ENCODE data around the gene DYNLT5. TPM values are rescaled to one million over a fixed set of nuclear protein-coding genes. Genes with fewer than 3 reads are reported as not detected.
A peak's percentile ranks its signal among the peaks of the same experiment; 100 is the strongest.
"Not testable (repeated sequence)": the region's sequence is repeated elsewhere in the genome, so short reads cannot be mapped to it uniquely, and the experiment has no call there.

Gene DYNLT5
- total RNA-seq, 1 experiment from 2014 or later: 1.3 TPM

DNA sequence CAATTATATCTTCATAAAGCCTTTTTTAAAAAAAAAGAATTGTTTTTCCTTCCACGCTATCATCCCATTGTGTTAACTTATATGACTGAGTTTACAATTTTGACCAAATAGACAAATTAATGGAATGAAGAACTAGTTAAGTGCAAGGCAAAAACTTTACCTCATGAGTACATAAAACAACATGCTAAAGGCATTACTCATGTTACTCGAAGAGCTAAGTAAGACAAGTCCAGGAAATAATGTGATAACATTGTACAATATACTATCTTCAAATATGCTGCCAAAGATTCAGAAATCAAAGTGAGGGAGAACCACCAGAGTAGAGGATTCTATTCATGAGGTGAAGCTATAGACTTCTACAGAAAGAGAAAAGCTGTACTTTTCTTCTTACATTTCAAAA, 24.2 kb upstream of the DYNLT5 start:
- POLR2A ChIA-PET: no interaction called here

DNA sequence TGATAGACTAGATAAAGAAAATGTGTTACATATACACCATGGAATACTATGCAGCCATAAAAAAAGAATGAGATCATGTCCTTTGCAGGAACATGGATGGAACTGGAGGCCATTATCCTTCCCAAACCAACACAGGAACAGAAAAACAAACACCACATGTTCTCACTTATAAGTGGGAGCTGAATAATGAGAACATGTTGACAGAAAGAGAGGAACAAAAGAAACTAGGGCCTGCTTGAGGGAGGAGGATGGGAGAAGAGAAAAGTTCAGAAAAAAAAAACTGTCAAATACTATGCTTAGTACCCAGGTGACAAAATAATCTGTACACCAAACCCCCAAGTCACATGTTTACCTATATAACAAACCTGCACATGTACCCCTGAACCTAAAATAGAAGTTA, 23.5 kb upstream of the DYNLT5 start:
- H3K9me3 Mint-ChIP-seq; CTCF ChIA-PET; H3K4me3 Mint-ChIP-seq; H3K36me3 Mint-ChIP-seq; ATAC-seq; DNase-seq (ENCODE audit: low spot score); H3K27me3 Mint-ChIP-seq (ENCODE audit: low read depth); POLR2A ChIA-PET: not testable (repeated sequence)
- Mint-ChIP-seq H3K4me1 (peaks cover 15% of the 10 kb centered on the region), H3K27ac (0 out of 2 replicates have a peak overlapping the region, but pooled peaks have one; percentile 63)

More for the DNA sequence above, 24.2 kb upstream of the DYNLT5 start:
- H3K27me3 Mint-ChIP-seq (ENCODE audit: low read depth): peaks cover 3% of the 10 kb centered on the region; the same call in 1 of the 2 replicates
- ATAC-seq (no peak), DNase-seq (ENCODE audit: low spot score) (no peak)
- H3K4me3 Mint-ChIP-seq: no peak overlapping the region
- peaks cover 15% of the 10 kb centered on the region for H3K4me1 Mint-ChIP-seq
- no peaks in the 10 kb centered on the region for H3K36me3 Mint-ChIP-seq
- CTCF ChIA-PET: no interaction called here
- peaks cover 6% of the 10 kb centered on the region for H3K9me3 Mint-ChIP-seq
- TF ChIP-seq, protein P1, sequence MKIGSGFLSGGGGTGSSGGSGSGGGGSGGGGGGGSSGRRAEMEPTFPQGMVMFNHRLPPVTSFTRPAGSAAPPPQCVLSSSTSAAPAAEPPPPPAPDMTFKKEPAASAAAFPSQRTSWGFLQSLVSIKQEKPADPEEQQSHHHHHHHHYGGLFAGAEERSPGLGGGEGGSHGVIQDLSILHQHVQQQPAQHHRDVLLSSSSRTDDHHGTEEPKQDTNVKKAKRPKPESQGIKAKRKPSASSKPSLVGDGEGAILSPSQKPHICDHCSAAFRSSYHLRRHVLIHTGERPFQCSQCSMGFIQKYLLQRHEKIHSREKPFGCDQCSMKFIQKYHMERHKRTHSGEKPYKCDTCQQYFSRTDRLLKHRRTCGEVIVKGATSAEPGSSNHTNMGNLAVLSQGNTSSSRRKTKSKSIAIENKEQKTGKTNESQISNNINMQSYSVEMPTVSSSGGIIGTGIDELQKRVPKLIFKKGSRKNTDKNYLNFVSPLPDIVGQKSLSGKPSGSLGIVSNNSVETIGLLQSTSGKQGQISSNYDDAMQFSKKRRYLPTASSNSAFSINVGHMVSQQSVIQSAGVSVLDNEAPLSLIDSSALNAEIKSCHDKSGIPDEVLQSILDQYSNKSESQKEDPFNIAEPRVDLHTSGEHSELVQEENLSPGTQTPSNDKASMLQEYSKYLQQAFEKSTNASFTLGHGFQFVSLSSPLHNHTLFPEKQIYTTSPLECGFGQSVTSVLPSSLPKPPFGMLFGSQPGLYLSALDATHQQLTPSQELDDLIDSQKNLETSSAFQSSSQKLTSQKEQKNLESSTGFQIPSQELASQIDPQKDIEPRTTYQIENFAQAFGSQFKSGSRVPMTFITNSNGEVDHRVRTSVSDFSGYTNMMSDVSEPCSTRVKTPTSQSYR (CRISPR knock-in tag; IDR thresholded peaks at IDR 0.05): no peak
- TF ChIP-seq ETV6 (CRISPR knock-in tag; IDR thresholded peaks at IDR 0.05) (no peak), ZNF317 (CRISPR knock-in tag; IDR thresholded peaks at IDR 0.05; ENCODE audit: borderline replicate concordance, low read depth) (no peak), ZNF219 (CRISPR knock-in tag; IDR thresholded peaks at IDR 0.05; ENCODE audit: borderline replicate concordance) (no peak), ATF1 (CRISPR knock-in tag; IDR thresholded peaks at IDR 0.05) (no peak)
- TF ChIP-seq, protein P2, sequence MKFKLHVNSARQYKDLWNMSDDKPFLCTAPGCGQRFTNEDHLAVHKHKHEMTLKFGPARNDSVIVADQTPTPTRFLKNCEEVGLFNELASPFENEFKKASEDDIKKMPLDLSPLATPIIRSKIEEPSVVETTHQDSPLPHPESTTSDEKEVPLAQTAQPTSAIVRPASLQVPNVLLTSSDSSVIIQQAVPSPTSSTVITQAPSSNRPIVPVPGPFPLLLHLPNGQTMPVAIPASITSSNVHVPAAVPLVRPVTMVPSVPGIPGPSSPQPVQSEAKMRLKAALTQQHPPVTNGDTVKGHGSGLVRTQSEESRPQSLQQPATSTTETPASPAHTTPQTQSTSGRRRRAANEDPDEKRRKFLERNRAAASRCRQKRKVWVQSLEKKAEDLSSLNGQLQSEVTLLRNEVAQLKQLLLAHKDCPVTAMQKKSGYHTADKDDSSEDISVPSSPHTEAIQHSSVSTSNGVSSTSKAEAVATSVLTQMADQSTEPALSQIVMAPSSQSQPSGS (CRISPR knock-in tag; IDR thresholded peaks at IDR 0.05; ENCODE audit: borderline replicate concordance, low read depth): no peak
- TF ChIP-seq, protein P3, sequence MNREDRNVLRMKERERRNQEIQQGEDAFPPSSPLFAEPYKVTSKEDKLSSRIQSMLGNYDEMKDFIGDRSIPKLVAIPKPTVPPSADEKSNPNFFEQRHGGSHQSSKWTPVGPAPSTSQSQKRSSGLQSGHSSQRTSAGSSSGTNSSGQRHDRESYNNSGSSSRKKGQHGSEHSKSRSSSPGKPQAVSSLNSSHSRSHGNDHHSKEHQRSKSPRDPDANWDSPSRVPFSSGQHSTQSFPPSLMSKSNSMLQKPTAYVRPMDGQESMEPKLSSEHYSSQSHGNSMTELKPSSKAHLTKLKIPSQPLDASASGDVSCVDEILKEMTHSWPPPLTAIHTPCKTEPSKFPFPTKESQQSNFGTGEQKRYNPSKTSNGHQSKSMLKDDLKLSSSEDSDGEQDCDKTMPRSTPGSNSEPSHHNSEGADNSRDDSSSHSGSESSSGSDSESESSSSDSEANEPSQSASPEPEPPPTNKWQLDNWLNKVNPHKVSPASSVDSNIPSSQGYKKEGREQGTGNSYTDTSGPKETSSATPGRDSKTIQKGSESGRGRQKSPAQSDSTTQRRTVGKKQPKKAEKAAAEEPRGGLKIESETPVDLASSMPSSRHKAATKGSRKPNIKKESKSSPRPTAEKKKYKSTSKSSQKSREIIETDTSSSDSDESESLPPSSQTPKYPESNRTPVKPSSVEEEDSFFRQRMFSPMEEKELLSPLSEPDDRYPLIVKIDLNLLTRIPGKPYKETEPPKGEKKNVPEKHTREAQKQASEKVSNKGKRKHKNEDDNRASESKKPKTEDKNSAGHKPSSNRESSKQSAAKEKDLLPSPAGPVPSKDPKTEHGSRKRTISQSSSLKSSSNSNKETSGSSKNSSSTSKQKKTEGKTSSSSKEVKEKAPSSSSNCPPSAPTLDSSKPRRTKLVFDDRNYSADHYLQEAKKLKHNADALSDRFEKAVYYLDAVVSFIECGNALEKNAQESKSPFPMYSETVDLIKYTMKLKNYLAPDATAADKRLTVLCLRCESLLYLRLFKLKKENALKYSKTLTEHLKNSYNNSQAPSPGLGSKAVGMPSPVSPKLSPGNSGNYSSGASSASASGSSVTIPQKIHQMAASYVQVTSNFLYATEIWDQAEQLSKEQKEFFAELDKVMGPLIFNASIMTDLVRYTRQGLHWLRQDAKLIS (CRISPR knock-in tag; IDR thresholded peaks at IDR 0.05; ENCODE audit: borderline replicate concordance): no peak
- no peak overlapping the region for H3K27ac Mint-ChIP-seq

DNA sequence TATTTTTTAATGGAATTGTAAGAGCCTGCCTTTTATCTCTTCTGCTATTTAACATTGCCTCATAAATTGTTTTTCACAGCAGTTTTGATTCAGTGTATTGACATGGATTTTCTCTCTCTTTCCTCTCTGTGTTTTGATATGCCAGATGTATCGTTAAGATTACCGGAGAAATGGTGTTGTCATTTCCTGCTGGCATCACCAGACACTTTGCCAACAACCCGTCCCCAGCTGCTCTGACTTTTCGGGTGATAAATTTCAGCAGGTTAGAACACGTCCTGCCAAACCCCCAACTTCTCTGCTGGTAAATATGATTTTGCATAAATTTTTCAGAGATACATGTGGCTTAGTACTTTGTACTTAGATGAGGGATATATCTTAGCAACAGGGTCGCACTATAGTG, 23.1 kb upstream of the DYNLT5 start:
- no peak overlapping the region for H3K27ac Mint-ChIP-seq
- POLR2A ChIA-PET: no interaction called here
- H3K4me1 Mint-ChIP-seq: peaks cover 15% of the 10 kb centered on the region
- DNase-seq (ENCODE audit: low spot score) (no peak), ATAC-seq (no peak)
- CTCF ChIA-PET: no interaction called here
- no peak overlapping the region for H3K4me3 Mint-ChIP-seq
- peaks cover 3% of the 10 kb centered on the region; the same call in 1 of the 2 replicates for H3K27me3 Mint-ChIP-seq (ENCODE audit: low read depth)
- no peaks in the 10 kb centered on the region for H3K36me3 Mint-ChIP-seq
- peaks cover 6% of the 10 kb centered on the region for H3K9me3 Mint-ChIP-seq
- TF ChIP-seq, protein P4, sequence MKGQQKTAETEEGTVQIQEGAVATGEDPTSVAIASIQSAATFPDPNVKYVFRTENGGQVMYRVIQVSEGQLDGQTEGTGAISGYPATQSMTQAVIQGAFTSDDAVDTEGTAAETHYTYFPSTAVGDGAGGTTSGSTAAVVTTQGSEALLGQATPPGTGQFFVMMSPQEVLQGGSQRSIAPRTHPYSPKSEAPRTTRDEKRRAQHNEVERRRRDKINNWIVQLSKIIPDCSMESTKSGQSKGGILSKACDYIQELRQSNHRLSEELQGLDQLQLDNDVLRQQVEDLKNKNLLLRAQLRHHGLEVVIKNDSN (CRISPR knock-in tag; IDR thresholded peaks at IDR 0.05): no peak
- TF ChIP-seq JAZF1 (CRISPR knock-in tag; IDR thresholded peaks at IDR 0.05): no peak
- no peak for TF ChIP-seq FOXK1 (CRISPR knock-in tag; IDR thresholded peaks at IDR 0.05)
- TF ChIP-seq, protein P5, sequence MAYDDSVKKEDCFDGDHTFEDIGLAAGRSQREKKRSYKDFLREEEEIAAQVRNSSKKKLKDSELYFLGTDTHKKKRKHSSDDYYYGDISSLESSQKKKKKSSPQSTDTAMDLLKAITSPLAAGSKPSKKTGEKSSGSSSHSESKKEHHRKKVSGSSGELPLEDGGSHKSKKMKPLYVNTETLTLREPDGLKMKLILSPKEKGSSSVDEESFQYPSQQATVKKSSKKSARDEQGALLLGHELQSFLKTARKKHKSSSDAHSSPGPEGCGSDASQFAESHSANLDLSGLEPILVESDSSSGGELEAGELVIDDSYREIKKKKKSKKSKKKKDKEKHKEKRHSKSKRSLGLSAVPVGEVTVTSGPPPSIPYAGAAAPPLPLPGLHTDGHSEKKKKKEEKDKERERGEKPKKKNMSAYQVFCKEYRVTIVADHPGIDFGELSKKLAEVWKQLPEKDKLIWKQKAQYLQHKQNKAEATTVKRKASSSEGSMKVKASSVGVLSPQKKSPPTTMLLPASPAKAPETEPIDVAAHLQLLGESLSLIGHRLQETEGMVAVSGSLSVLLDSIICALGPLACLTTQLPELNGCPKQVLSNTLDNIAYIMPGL (CRISPR knock-in tag; IDR thresholded peaks at IDR 0.05): no peak
- no peak for TF ChIP-seq FOXJ3 (CRISPR knock-in tag; IDR thresholded peaks at IDR 0.05; ENCODE audit: borderline replicate concordance)
- TF ChIP-seq GTF2I (CRISPR knock-in tag; conservative IDR thresholded peaks at IDR 0.05): no peak
- TF ChIP-seq EMX1 (CRISPR knock-in tag; IDR thresholded peaks at IDR 0.05): no peak
- TF ChIP-seq, protein P6, sequence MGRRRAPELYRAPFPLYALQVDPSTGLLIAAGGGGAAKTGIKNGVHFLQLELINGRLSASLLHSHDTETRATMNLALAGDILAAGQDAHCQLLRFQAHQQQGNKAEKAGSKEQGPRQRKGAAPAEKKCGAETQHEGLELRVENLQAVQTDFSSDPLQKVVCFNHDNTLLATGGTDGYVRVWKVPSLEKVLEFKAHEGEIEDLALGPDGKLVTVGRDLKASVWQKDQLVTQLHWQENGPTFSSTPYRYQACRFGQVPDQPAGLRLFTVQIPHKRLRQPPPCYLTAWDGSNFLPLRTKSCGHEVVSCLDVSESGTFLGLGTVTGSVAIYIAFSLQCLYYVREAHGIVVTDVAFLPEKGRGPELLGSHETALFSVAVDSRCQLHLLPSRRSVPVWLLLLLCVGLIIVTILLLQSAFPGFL (CRISPR knock-in tag; IDR thresholded peaks at IDR 0.05; ENCODE audit: borderline replicate concordance): no peak
- TF ChIP-seq, protein P7, sequence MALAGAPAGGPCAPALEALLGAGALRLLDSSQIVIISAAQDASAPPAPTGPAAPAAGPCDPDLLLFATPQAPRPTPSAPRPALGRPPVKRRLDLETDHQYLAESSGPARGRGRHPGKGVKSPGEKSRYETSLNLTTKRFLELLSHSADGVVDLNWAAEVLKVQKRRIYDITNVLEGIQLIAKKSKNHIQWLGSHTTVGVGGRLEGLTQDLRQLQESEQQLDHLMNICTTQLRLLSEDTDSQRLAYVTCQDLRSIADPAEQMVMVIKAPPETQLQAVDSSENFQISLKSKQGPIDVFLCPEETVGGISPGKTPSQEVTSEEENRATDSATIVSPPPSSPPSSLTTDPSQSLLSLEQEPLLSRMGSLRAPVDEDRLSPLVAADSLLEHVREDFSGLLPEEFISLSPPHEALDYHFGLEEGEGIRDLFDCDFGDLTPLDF (CRISPR knock-in tag; IDR thresholded peaks at IDR 0.05): no peak
- no peak for TF ChIP-seq NR2C2 (CRISPR knock-in tag; IDR thresholded peaks at IDR 0.05)
- TF ChIP-seq TCF7 (CRISPR knock-in tag; IDR thresholded peaks at IDR 0.05; ENCODE audit: low read depth): no peak
- TF ChIP-seq GABPB1 (CRISPR knock-in tag; IDR thresholded peaks at IDR 0.05): no peak

Data from WTC11 (cell line).